ENCODE results near the gene UGT1A8. TPM values are rescaled to one million over a fixed set of nuclear protein-coding genes. Genes with fewer than 3 reads are reported as not detected.

UGT1A8 gene
- polyA plus RNA-seq, 1 of the 3 experiments (the other 2 are of a cell fraction) = not detected

DNA sequence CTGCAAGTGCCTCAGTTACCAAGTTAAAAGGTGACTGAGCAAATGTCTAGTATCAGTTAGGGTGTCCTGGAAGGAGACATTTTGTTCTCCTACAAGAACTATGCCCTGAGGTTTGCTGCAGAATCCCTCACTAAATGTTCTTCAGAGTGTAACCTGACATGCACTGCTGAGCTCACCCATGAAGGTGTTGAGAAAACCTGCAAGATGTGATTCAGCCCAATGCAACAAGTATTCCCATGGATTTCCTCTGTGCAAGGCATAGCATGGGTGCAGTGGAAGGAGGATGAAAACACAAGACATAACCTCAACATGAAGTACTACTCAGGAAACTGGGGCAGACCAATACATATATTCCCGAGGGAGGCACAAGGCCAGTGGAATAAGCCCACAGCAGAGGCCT, 15.4 kb upstream of the UGT1A8 start:
- Histone ChIP-seq H3K4me2 (no peak overlapping the region), H3K27ac (ENCODE audit: low read depth in 2 of 2, low read length in 1 of 2) (no peak overlapping the region), H3K36me3 (replicated peaks in 1 of 2; ENCODE audit: control insufficient read depth in 1 of 2, insufficient read depth in 2 of 2, low read length in 1 of 2) (no peaks in the 10 kb centered on the region), H3K27me3 (ENCODE audit: insufficient read depth) (no peaks in the 10 kb centered on the region), H3K9ac (no peak overlapping the region), H3K79me2 (ENCODE audit: insufficient read depth) (no peaks in the 10 kb centered on the region), H3K9me2 (no peaks in the 10 kb centered on the region), H2AFZ (ENCODE audit: low read depth) (no peak overlapping the region), H3K9me3 (no peaks in the 10 kb centered on the region), H3K4me3 (ENCODE audit: low read depth in 2 of 2, low read length in 1 of 2) (no peak overlapping the region), H3K4me1 (ENCODE audit: control insufficient read depth in 1 of 2, insufficient read depth in 2 of 2, low read depth in 1 of 2, low read length in 1 of 2) (no peaks in the 10 kb centered on the region), H4K20me1 (ENCODE audit: insufficient read depth) (no peaks in the 10 kb centered on the region), H3F3A (replicated peaks; ENCODE audit: insufficient read depth) (no peaks in the 10 kb centered on the region)
- TF ChIP-seq NFIC (IDR thresholded peaks at IDR 0.05; ENCODE audit: borderline replicate concordance) (no peak), MXI1 (IDR thresholded peaks at IDR 0.05; ENCODE audit: low read depth, low read length) (no peak), JUND (IDR thresholded peaks at IDR 0.05) (no peak), TEAD4 (IDR thresholded peaks at IDR 0.05; ENCODE audit: borderline replicate concordance, insufficient read depth) (no peak), RAD21 (IDR thresholded peaks at IDR 0.05; ENCODE audit: low read length) (no peak), USF1 (IDR thresholded peaks at IDR 0.05; ENCODE audit: borderline replicate concordance, low read depth) (no peak), MEF2A (IDR thresholded peaks at IDR 0.05; ENCODE audit: borderline replicate concordance, low read depth) (no peak), MAX (IDR thresholded peaks at IDR 0.05; ENCODE audit: low read depth) (no peak), RCOR1 (IDR thresholded peaks at IDR 0.05; ENCODE audit: low read length) (no peak), YY1 (IDR thresholded peaks at IDR 0.05; ENCODE audit: low read depth) (no peak), ELF1 (IDR thresholded peaks at IDR 0.05) (no peak), NRF1 (IDR thresholded peaks at IDR 0.05; ENCODE audit: low read depth, low read length) (no peak), SMC3 (IDR thresholded peaks at IDR 0.05; ENCODE audit: low read depth, low read length) (no peak)
- 41% methylated on average over 1 of the region's 1 CpG for WGBS (ENCODE audit: low lambda C conversion rate)
- DNase-seq = no peak
- CTCF ChIA-PET = no interaction called here
- POLR2A ChIA-PET = no interaction called here

- no peaks in the 10 kb centered on the region for H3K4me1 ChIP-seq (ENCODE audit: control insufficient read depth in 1 of 2, insufficient read depth in 2 of 2, low read depth in 1 of 2, low read length in 1 of 2)
- H3K27ac ChIP-seq (ENCODE audit: low read depth in 2 of 2, low read length in 1 of 2) = no peak overlapping the region
- no peaks in the 10 kb centered on the region for H3K79me2 ChIP-seq (ENCODE audit: insufficient read depth)
- no peaks in the 10 kb centered on the region for H3K9me3 ChIP-seq
- no peak for TF ChIP-seq RAD21 (IDR thresholded peaks at IDR 0.05; ENCODE audit: low read length)
- H3K36me3 ChIP-seq (replicated peaks in 1 of 2; ENCODE audit: control insufficient read depth in 1 of 2, insufficient read depth in 2 of 2, low read length in 1 of 2) = no peaks in the 10 kb centered on the region
- H2AFZ ChIP-seq (ENCODE audit: low read depth) = no peak overlapping the region
- H3K4me2 ChIP-seq = no peak overlapping the region
- 50% methylated on average over 3 of the region's 4 CpGs for WGBS (ENCODE audit: low lambda C conversion rate)
- H3K9ac ChIP-seq = no peak overlapping the region
- H3K9me2 ChIP-seq = no peaks in the 10 kb centered on the region
- H3F3A ChIP-seq (replicated peaks; ENCODE audit: insufficient read depth) = no peaks in the 10 kb centered on the region
- ChIA-PET POLR2A (no interaction called here), CTCF (no interaction called here)
- H3K4me3 ChIP-seq (ENCODE audit: low read depth in 2 of 2, low read length in 1 of 2) = no peak overlapping the region
- no peak for DNase-seq
- no peaks in the 10 kb centered on the region for H4K20me1 ChIP-seq (ENCODE audit: insufficient read depth)
- H3K27me3 ChIP-seq (ENCODE audit: insufficient read depth) = no peaks in the 10 kb centered on the region
Observed at GRCh38 chr2:233603520-233603919, 13.9 kb upstream of the UGT1A8 start.

DNA sequence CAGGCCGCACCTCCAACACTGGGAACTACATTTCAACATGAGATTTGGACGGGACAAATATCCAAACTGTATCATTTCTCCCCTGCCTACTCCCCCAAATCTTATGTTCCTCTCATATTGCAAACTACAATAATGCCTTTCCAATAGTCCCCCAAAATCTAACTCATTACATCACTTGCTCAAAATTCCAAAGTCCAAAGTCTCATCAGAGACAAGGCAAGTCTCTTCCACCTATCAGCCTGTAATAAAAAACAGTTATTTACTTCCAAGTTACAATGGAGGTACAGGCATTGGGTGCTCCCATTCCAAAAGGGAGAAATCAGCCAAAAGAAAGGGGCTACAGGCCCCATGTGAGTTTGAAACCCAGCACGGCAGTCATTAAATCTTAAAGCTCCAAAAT, 12.6 kb upstream of the UGT1A8 start:
- Histone ChIP-seq H3K9me3 (no peaks in the 10 kb centered on the region), H3K4me2 (no peak overlapping the region), H2AFZ (ENCODE audit: low read depth) (no peak overlapping the region), H3F3A (replicated peaks; ENCODE audit: insufficient read depth) (no peaks in the 10 kb centered on the region), H3K4me3 (ENCODE audit: low read depth in 2 of 2, low read length in 1 of 2) (no peak overlapping the region), H3K27me3 (ENCODE audit: insufficient read depth) (no peaks in the 10 kb centered on the region), H3K9me2 (no peaks in the 10 kb centered on the region), H3K4me1 (ENCODE audit: control insufficient read depth in 1 of 2, insufficient read depth in 2 of 2, low read depth in 1 of 2, low read length in 1 of 2) (no peaks in the 10 kb centered on the region), H3K9ac (no peak overlapping the region), H3K27ac (ENCODE audit: low read depth in 2 of 2, low read length in 1 of 2) (no peak overlapping the region), H4K20me1 (ENCODE audit: insufficient read depth) (no peaks in the 10 kb centered on the region), H3K79me2 (ENCODE audit: insufficient read depth) (no peaks in the 10 kb centered on the region), H3K36me3 (replicated peaks in 1 of 2; ENCODE audit: control insufficient read depth in 1 of 2, insufficient read depth in 2 of 2, low read length in 1 of 2) (no peaks in the 10 kb centered on the region)
- WGBS (ENCODE audit: low lambda C conversion rate) = 47% methylated on average over 3 of the region's 3 CpGs
- ChIA-PET POLR2A (no interaction called here), CTCF (no interaction called here)
- no peak for DNase-seq
- TF ChIP-seq EP300 (IDR thresholded peaks at IDR 0.05; ENCODE audit: borderline replicate concordance in 1 of 2, low read depth in 1 of 2, low read length in 1 of 2) = no peak
- TF ChIP-seq FOSL2 (IDR thresholded peaks at IDR 0.05; ENCODE audit: borderline replicate concordance, low read depth) = no peak
- TF ChIP-seq TEAD4 (IDR thresholded peaks at IDR 0.05; ENCODE audit: borderline replicate concordance, insufficient read depth) = no peak
- no peak for TF ChIP-seq TAF1 (IDR thresholded peaks at IDR 0.05; ENCODE audit: borderline replicate concordance, low read depth, low read length)
- TF ChIP-seq SIN3A (IDR thresholded peaks at IDR 0.05; ENCODE audit: borderline replicate concordance, low read depth, low read length) = no peak
- TF ChIP-seq MEF2A (IDR thresholded peaks at IDR 0.05; ENCODE audit: borderline replicate concordance, low read depth) = no peak
- TF ChIP-seq YY1 (IDR thresholded peaks at IDR 0.05; ENCODE audit: low read depth) = no peak
- TF ChIP-seq, protein P1, sequence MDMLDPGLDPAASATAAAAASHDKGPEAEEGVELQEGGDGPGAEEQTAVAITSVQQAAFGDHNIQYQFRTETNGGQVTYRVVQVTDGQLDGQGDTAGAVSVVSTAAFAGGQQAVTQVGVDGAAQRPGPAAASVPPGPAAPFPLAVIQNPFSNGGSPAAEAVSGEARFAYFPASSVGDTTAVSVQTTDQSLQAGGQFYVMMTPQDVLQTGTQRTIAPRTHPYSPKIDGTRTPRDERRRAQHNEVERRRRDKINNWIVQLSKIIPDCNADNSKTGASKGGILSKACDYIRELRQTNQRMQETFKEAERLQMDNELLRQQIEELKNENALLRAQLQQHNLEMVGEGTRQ (IDR thresholded peaks at IDR 0.05; ENCODE audit: borderline replicate concordance, low read depth, low read length) = no peak
- no peak for TF ChIP-seq RFX5 (IDR thresholded peaks at IDR 0.05; ENCODE audit: low read length)
- TF ChIP-seq TCF12 (IDR thresholded peaks at IDR 0.05) = no peak
- no peak for TF ChIP-seq ZBTB33 (IDR thresholded peaks at IDR 0.05; ENCODE audit: borderline replicate concordance, low read depth)
- TF ChIP-seq RXRA (IDR thresholded peaks at IDR 0.05; ENCODE audit: borderline replicate concordance, low read depth) = no peak

All from SK-N-SH (cell line).